ENCODE measurements around the gene KRTAP10-5.
"Not testable (repeated sequence)": the region's sequence is repeated elsewhere in the genome, so short reads cannot be mapped to it uniquely, and the experiment has no call there.

KRTAP10-5 gene, protein sequence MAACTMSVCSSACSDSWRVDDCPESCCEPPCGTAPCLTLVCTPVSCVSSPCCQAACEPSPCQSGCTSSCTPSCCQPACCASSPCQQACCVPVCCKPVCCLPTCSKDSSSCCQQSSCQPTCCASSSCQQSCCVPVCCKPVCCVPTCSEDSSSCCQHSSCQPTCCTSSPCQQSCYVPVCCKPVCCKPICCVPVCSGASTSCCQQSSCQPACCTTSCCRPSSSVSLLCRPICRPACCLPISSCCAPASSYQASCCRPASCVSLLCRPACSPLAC

GRCh38 chr21:44580231-44580821, at the start of gene KRTAP10-5:
Gene KRTAP10-5 (minus strand): TSS chr21:44580604. CDS start chr21:44580578, 26 bp downstream.
- DNase-seq: not testable (repeated sequence)

DNA sequence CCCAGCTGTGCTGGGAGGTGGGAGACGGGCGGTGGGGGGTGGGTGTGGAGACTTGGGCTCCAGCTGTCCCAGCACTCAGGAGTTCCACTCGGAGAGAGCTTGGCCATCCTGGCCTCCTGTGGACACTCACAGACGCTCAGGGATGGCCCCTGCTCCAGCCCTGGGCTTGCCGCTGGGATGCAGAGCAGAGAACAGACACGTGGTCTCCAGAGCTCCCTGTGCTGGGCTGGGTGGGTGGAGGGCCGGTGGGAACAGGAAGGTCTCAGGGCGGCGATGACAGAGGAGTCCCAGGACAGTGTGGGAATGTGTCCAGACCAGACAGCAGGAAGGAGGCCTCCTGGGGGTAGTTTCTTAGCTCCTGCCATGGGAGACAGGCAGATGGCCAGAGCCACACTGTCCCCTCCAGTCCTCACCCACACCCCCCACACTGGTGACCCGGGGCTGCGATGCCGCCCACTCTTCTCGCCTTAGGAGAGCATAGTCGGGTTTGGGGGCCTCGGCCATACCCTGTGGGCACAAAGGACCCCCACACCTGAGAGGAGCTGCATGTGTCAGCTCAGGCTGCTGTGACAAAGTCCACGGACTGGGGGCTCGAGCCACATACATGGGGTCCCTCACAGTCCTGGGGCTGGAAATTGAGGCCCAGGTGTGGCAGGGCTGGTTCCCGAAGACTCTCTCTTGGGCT, 48.4 kb upstream of the KRTAP10-5 start:
- no peak for DNase-seq

DNA sequence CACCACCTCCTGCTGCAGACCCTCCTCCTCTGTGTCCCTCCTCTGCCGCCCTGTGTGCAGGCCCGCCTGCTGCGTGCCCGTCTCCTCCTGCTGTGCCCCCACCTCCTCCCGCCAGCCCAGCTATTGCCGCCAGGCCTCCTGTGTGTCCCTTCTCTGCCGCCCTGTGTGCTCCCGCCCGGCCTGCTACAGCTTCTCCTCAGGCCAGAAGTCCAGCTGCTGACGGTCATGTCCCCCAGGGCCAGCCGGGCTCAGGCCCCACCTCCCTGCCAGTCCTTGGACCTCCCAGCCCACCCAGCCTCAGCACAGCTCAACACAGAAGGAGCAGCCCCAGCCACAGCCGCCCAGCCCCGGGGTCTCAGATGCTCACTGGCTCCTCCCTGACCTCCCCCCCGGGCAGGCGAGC, 47.4 kb upstream of the KRTAP10-5 start:
- DNase-seq: not testable (repeated sequence)

GRCh38 chr21:44627181-44627822, 46.9 kb upstream of the KRTAP10-5 start:
- not testable (repeated sequence) for DNase-seq

GRCh38 chr21:44626673-44627143, 46.3 kb upstream of the KRTAP10-5 start, which contains the start of gene KRTAP10-9:
Gene KRTAP10-9 (plus strand): TSS chr21:44627093. CDS start chr21:44627172, 79 bp downstream.
- DNase-seq: no peak

DNA sequence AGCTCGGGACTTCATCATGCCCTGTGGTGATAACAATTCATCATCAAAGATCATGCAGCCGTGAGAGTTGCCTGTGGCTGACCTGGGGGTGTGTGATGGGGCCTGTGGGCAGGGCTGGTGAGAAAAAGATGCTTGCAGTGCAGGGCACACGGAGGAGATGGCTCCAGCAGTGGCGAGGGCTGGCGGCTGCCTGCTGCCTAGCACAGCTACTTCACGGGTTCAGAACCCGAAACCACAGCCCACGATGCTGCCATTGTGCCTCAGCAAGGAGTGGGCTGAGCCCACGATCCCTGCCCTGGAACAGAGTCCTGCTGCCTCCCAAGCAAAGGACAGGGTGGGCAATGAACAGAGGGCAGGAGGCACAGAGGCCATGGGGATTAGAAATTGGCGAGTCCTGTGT, 45.9 kb upstream of the KRTAP10-5 start:
- no peak for DNase-seq

DNA sequence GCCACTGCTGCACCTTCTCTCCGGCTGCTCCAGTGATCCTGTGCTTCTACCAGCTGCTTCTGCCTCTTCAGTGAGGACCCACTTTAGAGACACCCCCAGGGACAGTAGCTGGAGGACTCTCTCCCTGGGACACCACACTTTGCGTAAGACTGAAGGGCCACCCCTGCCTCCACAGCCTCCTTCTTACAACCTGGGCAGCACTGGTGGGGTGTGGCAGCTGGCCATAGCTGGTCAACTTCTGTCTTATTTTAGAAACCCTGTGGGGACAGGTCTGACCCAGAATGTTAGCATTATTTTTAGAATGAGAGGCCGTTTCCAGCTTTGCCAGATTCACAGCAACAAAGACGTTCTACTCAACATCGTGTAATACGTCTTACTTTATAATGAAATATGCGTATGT, 45.4 kb upstream of the KRTAP10-5 start:
- no peak for DNase-seq

DNA sequence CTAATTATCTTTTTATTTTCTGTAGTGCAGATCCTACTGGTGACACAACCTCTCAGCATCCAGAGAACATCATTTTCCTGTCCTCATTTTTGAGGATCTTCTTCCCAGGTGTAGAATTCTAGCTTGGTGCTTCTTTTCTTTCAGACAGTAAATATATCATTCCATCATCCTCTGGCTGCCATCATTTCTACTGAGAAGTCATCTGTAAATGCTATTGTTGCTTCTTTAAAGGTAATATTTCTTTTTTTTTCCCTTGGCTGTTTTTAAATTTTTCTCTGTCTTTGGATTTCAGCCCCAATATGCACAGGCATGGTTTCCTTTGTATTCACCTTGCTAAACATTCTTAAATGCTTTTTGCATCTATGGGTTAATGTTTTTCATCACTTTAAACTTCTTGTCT, 43.2 kb upstream of the KRTAP10-5 start:
- no peak for DNase-seq

GRCh38 chr21:44619886-44620285, 39.5 kb upstream of the KRTAP10-5 start:
- DNase-seq: no peak

GRCh38 chr21:44618909-44619308, 38.5 kb upstream of the KRTAP10-5 start:
- no peak for DNase-seq

DNA sequence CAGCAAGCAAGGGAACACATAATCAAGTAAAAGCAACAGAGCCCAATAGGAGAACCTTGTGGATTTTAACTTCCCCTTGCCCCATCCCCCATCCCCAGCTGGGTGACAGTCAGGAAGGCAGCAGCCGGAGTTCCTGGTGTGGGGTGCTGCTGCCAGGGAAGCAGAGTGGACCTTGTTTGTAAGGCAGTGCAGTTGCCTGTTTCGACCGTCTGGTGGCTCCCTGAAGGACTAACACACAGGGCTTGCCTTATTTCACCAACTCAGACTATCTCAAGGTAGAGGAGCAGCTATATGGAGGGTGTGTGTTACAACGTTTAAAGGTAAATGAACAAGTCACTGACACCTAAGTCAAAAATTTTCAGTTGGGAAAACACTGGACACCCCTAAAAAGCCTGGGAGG, 38.1 kb upstream of the KRTAP10-5 start:
- peak in 1 of 58 donors; percentile 12 for DNase-seq

- DNase-seq: no peak
These were observed 36.7 kb upstream of the KRTAP10-5 start for GRCh38 chr21:44617071-44617501.

GRCh38 chr21:44616591-44616926, 36.2 kb upstream of the KRTAP10-5 start:
- no peak for DNase-seq

DNA sequence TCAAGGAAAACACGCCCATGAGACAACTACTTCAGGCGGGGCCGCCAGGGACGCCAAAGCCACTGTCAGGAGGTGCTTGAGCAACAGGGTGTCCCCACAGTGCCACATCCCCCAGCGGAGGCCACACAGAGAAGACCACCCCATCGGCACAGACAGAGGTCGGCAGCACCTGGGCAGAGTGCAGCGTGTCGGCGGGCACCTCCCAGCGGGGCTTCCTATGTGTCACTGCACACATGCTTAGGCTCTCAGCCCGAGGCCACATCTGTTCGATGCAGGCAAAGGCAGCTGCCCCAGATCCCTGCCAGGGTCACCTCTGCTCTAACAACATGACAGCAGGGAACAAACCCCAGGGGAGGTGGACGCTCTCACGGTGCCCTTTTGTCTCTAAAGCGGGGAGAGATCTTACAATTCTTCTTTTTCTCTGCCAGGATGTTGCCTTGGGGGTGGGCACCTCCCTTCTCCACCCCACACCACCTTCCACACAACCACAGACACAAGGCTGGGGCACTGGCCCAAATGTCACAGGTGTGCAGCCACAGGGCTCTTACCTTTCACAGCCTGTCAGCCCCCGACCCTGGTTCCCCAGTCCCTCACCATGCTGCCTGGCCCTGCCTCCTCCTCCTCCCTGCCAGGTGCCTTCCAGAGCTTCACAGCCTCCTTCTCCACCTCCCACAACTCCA, 35.6 kb upstream of the KRTAP10-5 start:
- no peak for DNase-seq

DNA sequence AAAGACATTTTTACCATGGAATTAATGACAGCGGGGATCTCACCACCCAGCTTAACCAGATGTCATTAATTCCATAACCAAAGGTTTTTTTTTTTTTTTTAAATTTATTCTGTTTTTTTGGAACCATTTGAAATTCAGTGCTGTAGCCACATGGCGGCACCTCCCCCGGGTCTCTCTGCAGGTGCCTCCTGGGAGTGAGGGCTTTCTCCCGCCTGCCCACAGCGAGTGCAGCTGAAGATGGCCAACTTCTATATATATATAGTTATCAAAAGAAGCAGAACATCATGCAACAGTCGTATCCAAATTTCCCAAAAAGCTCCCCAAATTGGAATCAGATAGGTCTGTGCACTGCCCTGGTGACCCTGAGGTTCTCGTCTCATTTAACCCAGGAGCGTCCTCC, 35.1 kb upstream of the KRTAP10-5 start:
- DNase-seq: no peak

DNA sequence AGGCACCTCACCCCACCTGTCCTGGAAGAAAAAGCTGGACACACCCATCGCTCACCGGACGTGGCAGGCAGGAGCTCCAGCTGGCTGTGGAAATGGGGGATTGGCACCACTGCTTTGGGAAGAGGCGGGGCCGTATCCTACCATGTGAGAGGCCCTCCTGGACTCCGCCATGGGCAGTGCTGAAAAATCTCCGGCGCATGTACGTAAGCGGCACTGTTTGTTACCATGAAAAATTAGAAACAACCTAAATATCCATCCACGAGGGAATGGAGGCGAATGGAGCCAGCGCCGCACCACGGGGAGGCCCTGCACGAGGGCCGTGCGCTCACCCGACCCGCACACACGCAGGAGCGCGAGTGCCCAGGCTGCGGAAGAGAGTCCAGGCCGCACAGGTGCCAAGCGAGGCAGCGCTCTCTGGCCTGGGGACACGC, 34.6 kb upstream of the KRTAP10-5 start:
- DNase-seq: no peak

DNA sequence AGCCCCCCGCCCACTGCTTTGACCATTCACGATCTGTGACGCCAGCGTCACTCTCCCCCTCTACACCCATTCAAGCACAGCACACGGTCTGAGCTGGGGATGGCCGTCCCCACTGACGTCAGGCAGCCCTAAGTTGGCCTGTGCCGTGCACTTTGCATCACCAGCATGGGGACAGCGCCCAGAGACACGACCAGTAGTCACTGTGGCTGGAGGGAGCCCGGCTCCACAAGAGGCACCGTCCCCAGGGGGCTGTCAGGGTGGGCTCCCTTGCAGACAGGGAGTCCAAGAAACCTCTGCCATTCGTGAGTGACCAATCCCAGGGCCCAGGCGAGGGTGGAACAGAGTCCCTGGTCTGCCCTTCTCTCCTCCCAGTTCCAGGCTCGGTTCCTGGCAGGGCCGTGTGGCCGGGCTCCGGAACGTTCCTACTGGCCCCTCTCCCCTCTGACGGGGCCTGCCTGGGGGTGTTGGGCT, 33.8 kb upstream of the KRTAP10-5 start:
- DNase-seq: no peak

DNA sequence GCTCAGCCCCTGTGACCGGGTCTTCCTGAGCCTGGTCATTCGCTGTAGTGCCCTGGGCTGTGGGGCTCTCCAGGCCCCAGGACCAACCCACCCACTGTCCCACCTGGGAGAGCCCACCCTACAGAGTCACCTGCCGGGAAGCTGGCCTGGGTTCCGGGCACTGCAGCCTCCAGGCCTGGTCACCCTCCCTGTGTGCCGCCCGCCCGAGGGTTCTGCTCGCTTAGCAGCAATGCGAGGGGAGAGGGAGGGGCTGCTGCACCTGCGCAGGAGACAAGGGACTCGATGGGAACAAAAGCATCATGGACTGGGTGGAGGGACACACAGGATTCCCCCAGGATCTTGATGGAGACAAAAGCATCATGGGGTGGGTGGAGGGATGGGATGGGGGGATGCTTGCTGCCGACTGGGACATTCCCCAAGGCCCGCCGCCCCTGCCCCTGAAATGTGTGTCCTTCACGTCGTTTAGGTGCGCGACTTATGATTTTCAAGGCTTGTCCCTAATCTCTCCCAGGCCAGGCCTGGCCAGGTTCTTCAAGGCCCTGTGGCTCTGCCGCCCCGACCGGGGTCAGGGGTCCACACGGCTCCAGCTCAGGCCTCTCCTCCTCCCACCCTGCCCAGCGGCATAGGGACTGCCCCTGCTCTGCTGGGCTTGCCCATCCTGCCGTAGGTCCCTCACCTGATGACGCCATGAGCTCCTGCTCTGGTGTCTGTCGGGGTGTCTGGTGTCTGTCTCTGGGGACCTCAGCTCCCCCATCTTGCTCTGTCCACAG, 33.2 kb upstream of the KRTAP10-5 start:
- DNase-seq: no peak

- no peak for DNase-seq
These were observed 32.3 kb upstream of the KRTAP10-5 start for GRCh38 chr21:44612669-44613229.

- DNase-seq: no peak
These were observed 31.7 kb upstream of the KRTAP10-5 start, which contains the start of gene KRTAP10-8 for GRCh38 chr21:44612029-44612486. Gene KRTAP10-8 (plus strand): TSS chr21:44612079. CDS start chr21:44612101, 22 bp downstream.

Measured in anterior cingulate cortex (tissue), 58 donors.